Gastrocnemius medialis (tissue), 4 donors: Measurements from ENCODE around the gene SAA1.

Experiments
- POLR2A ChIP-seq, 2 donors: fragments of 450-650 bp; IDR thresholded peaks; one replicate each; pipeline ENCODE4 v1.6.1; 2017; ENCODE audit warnings: antibody characterized with exemption in 2 of 2, mild to moderate bottlenecking in 2 of 2, moderate library complexity in 2 of 2
- TF ChIP-seq, protein P1 (sequence below), 5 experiments: fragments of 450-650 bp in 3 of 5; fragments of 200-600 bp in 2 of 5; sonication (generic) in 2 of 5; IDR thresholded peaks in 4 of 5; conservative IDR thresholded peaks in 1 of 5; 1 replicate in 4 of 5; 2 replicates in 1 of 5; pipeline ENCODE4 v1.5.1; 2016 to 2019; ENCODE audit warnings: antibody characterized with exemption in 5 of 5, mild to moderate bottlenecking in 3 of 5, moderate library complexity in 3 of 5

DNA sequence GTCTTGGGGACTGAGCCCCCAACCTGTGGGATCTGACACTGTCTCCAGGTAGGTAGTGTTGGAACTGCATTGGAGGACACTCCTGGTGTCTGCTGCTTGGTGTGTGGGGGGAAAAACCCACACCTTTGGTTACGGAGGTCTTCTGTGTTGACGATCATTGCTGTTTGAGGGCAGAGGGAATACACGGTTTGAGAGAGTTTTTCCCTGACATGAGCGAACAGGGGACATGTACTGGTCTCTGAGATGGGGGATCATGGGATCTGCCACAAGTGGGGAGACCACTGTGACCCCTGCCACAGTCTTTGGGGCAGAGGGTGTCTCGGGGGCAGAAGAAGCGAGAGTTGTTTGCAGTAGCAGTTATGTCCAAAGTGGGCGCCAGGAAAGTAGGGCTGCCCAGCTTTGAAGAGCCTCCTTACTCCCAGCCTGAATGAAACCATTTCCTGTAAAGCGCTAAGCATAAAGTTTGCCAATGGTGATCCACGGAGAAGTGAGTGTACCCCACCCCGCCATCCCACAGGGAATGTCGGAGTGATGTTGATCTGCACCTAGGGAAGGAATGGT, 12.2 kb upstream of the SAA1 start:
- TF ChIP-seq, protein P1, sequence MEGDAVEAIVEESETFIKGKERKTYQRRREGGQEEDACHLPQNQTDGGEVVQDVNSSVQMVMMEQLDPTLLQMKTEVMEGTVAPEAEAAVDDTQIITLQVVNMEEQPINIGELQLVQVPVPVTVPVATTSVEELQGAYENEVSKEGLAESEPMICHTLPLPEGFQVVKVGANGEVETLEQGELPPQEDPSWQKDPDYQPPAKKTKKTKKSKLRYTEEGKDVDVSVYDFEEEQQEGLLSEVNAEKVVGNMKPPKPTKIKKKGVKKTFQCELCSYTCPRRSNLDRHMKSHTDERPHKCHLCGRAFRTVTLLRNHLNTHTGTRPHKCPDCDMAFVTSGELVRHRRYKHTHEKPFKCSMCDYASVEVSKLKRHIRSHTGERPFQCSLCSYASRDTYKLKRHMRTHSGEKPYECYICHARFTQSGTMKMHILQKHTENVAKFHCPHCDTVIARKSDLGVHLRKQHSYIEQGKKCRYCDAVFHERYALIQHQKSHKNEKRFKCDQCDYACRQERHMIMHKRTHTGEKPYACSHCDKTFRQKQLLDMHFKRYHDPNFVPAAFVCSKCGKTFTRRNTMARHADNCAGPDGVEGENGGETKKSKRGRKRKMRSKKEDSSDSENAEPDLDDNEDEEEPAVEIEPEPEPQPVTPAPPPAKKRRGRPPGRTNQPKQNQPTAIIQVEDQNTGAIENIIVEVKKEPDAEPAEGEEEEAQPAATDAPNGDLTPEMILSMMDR (IDR thresholded peaks at IDR 0.05 in 4 of 5, conservative IDR thresholded peaks at IDR 0.05 in 1 of 5): no peak
- no peak for TF ChIP-seq POLR2A (IDR thresholded peaks at IDR 0.05)
